GM12864 (cell line): ENCODE data around the gene SRSF11.
"Not testable (repeated sequence)": the region's sequence is repeated elsewhere in the genome, so short reads cannot be mapped to it uniquely, and the experiment has no call there.

ENCODE experiments used
- DNase-seq: peaks from one replicate; pipeline ENCODE4 v3.0.0-alpha.2; 2011; ENCODE audit warnings: low read depth
- H3K4me3 ChIP-seq: 2 replicates; pipeline ENCODE4 v1.5.1; 2011; ENCODE audit warnings: mild to moderate bottlenecking, low read depth, low read length, control low read depth
- CTCF ChIP-seq: IDR thresholded peaks from 2 replicates; pipeline ENCODE4 v1.5.1; 2011; ENCODE audit warnings: low read depth, mild to moderate bottlenecking, moderate library complexity, low read length, control low read depth, inconsistent platforms; ENCODE audit errors: missing control alignments

Gene SRSF11

GRCh38 chr1:70196333-70196732 lies 24.8 kb upstream of the SRSF11 start:
- H3K4me3 ChIP-seq = no peak overlapping the region
- no peak for DNase-seq
- no peak for TF ChIP-seq CTCF

GRCh38 chr1:70200065-70200464 lies 21.1 kb upstream of the SRSF11 start:
- no peak for TF ChIP-seq CTCF
- DNase-seq = no peak
- H3K4me3 ChIP-seq = no peak overlapping the region

- no peak overlapping the region for H3K4me3 ChIP-seq
- no peak for DNase-seq
- TF ChIP-seq CTCF = no peak
Observed at GRCh38 chr1:70202173-70202758, 18.9 kb upstream of the SRSF11 start.

GRCh38 chr1:70204139-70204538 lies 17.0 kb upstream of the SRSF11 start:
- no peak for TF ChIP-seq CTCF
- peak overlapping the region; percentile 93 for H3K4me3 ChIP-seq
- no peak for DNase-seq

- no peak for TF ChIP-seq CTCF
- DNase-seq = no peak
- H3K4me3 ChIP-seq = peak overlapping the region; percentile 93
Observed at GRCh38 chr1:70204600-70204999, 16.6 kb upstream of the SRSF11 start.

GRCh38 chr1:70205071-70205433 lies 16.1 kb upstream of the SRSF11 start:
- DNase-seq = no peak
- no peak for TF ChIP-seq CTCF
- peak overlapping the region; percentile 93 for H3K4me3 ChIP-seq

- peak within 1 kb of the TSS; percentile 93 for H3K4me3 ChIP-seq
- DNase-seq = peak; percentile 79
- no peak for TF ChIP-seq CTCF
Observed at GRCh38 chr1:70205434-70206118, 15.6 kb upstream of the SRSF11 start, which contains the start of gene LRRC40. LRRC40 (minus strand) TSS chr1:70205579; CDS start chr1:70205540, 39 bp downstream.

GRCh38 chr1:70206833-70207232 lies 14.3 kb upstream of the SRSF11 start:
- H3K4me3 ChIP-seq = peak overlapping the region; percentile 93
- not testable (repeated sequence) for DNase-seq
